ENCODE results near the gene YTHDF2. TPM values are rescaled to one million over a fixed set of nuclear protein-coding genes. Genes with fewer than 3 reads are reported as not detected.
A peak's percentile ranks its signal among the peaks of the same experiment; 100 is the strongest.

Gene YTHDF2
- total RNA-seq, 1 experiment from 2014 or later = 51.5 TPM

DNA sequence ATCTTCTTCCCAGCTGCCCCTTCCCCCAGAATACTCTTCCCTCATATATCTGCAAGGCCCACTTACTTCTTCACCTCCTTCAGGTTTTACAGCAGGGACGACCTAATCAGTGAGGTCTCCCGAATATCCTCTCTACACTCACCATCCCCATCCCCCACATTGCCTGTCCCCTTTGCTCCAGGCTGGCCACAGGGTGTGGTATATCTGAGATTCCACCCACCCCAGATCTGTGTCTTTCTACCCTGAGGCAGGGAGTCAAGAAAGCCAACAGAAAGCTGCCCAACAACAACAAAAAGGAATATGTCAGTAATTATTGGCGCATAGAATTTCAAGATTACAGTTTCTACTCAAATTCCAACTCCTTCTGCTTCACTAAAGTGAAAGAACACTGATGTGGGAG, 45.3 kb downstream of the YTHDF2 start:
- Mint-ChIP-seq H3K27me3 (ENCODE audit: insufficient read depth, unreplicated experiment) (no peaks in the 10 kb centered on the region), H3K27ac (ENCODE audit: unreplicated experiment) (no peak overlapping the region), H3K4me1 (ENCODE audit: low read depth, unreplicated experiment) (peaks cover 8% of the 10 kb centered on the region), H3K36me3 (ENCODE audit: insufficient read depth, unreplicated experiment) (no peaks in the 10 kb centered on the region), H3K4me3 (ENCODE audit: unreplicated experiment) (no peak overlapping the region), H3K9me3 (ENCODE audit: unreplicated experiment) (no peaks in the 10 kb centered on the region)
- Histone ChIP-seq H3K9me3 (no peaks in the 10 kb centered on the region), H3K36me3 (ENCODE audit: control insufficient read depth, insufficient read depth, low read length) (no peaks in the 10 kb centered on the region), H3K27me3 (replicated peaks; ENCODE audit: control insufficient read depth, insufficient read depth, low read length) (no peaks in the 10 kb centered on the region), H3K4me3 (ENCODE audit: low read depth, low read length) (no peak overlapping the region), H3K4me1 (no peaks in the 10 kb centered on the region)
- BruUV-seq (replicated peaks) = no TSS peak
- ChIA-PET CTCF (no interaction called here), POLR2A (no interaction called here)
- intact Hi-C loops (cut with micrococcal nuclease; ENCODE audit: unreplicated experiment) = loop anchor here (10.0 kb wide), 1 partner anchor 253 kb away; no protein-coding TSS in a partner anchor
- peak in 1 of 2 experiments; percentile 38 for DNase-seq
- TF ChIP-seq, protein P1, sequence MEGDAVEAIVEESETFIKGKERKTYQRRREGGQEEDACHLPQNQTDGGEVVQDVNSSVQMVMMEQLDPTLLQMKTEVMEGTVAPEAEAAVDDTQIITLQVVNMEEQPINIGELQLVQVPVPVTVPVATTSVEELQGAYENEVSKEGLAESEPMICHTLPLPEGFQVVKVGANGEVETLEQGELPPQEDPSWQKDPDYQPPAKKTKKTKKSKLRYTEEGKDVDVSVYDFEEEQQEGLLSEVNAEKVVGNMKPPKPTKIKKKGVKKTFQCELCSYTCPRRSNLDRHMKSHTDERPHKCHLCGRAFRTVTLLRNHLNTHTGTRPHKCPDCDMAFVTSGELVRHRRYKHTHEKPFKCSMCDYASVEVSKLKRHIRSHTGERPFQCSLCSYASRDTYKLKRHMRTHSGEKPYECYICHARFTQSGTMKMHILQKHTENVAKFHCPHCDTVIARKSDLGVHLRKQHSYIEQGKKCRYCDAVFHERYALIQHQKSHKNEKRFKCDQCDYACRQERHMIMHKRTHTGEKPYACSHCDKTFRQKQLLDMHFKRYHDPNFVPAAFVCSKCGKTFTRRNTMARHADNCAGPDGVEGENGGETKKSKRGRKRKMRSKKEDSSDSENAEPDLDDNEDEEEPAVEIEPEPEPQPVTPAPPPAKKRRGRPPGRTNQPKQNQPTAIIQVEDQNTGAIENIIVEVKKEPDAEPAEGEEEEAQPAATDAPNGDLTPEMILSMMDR (IDR thresholded peaks at IDR 0.05; ENCODE audit: insufficient read depth in 1 of 2, low read depth in 1 of 2, low read length in 1 of 2, severe bottlenecking in 1 of 2, unreplicated experiment in 1 of 2) = no peak

DNA sequence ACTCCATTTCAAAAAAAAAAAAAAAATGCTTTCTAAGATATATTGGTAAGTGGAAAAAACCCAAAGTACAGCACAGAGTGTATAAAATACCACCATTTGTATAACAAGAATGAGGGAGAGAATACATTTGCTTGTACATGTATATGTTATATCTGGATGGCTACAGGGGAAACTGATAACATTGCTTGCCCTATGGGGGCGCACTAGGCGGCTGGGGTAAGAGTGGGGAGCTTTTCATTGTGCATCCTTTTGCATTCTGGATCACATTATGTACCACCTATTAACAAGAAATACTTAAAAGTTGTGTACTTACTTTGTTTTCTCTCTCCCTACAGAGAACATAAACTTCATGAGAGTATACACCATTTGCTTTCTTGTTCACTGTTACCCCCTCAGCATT, 46.6 kb downstream of the YTHDF2 start:
- POLR2A ChIA-PET = no interaction called here

DNA sequence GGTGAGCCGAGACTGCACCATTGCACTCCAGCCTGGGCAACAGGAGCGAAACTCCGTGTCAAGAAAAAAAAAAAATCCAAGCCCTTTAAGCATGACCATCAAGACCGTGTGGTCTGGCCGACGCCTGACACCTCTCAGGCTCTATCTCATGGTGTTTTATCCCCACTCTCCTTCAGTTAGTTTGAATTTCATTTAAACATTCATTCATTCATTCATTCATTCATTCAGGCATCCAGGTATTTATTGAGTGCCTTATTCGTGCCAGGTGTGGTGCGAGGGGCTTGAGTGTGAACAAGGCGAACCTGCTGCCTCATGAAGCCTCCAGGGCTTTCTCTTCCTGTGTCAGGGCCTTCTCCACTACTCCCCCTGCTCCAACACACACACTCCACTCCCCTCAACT, 52.7 kb downstream of the YTHDF2 start:
- no peak overlapping the region for H3K4me3 ChIP-seq (ENCODE audit: low read depth, low read length)
- ChIA-PET POLR2A (no interaction called here), CTCF (no interaction called here)
- BruUV-seq (replicated peaks) = no TSS peak
- no peak overlapping the region for H3K27ac Mint-ChIP-seq (ENCODE audit: unreplicated experiment)
- no peaks in the 10 kb centered on the region for H3K4me1 Mint-ChIP-seq (ENCODE audit: low read depth, unreplicated experiment)
- H3K36me3 ChIP-seq (ENCODE audit: control insufficient read depth, insufficient read depth, low read length) = no peaks in the 10 kb centered on the region
- H3K36me3 Mint-ChIP-seq (ENCODE audit: insufficient read depth, unreplicated experiment) = no peaks in the 10 kb centered on the region
- TF ChIP-seq, protein P1 (IDR thresholded peaks at IDR 0.05; ENCODE audit: insufficient read depth in 1 of 2, low read depth in 1 of 2, low read length in 1 of 2, severe bottlenecking in 1 of 2, unreplicated experiment in 1 of 2) = no peak
- no peaks in the 10 kb centered on the region for H3K4me1 ChIP-seq
- no peaks in the 10 kb centered on the region for H3K9me3 ChIP-seq
- H3K27me3 Mint-ChIP-seq (ENCODE audit: insufficient read depth, unreplicated experiment) = no peaks in the 10 kb centered on the region
- H3K9me3 Mint-ChIP-seq (ENCODE audit: unreplicated experiment) = no peaks in the 10 kb centered on the region
- no peak overlapping the region for H3K4me3 Mint-ChIP-seq (ENCODE audit: unreplicated experiment)
- H3K27me3 ChIP-seq (replicated peaks; ENCODE audit: control insufficient read depth, insufficient read depth, low read length) = no peaks in the 10 kb centered on the region
- intact Hi-C loops (cut with micrococcal nuclease; ENCODE audit: unreplicated experiment) = loop anchor here (10.0 kb wide), 1 partner anchor 245 kb away; no protein-coding TSS in a partner anchor
- no peak for DNase-seq

More for the DNA sequence above, 46.6 kb downstream of the YTHDF2 start:
- intact Hi-C loops (cut with micrococcal nuclease; ENCODE audit: unreplicated experiment) = loop anchor here (10.0 kb wide), 1 partner anchor 251 kb away; no protein-coding TSS in a partner anchor
- CTCF ChIA-PET = interaction anchor here (0.7 to 1.1 kb wide), 2 partner anchors 94 to 1738 kb away, joined by 3 to 12 read pairs; no protein-coding TSS in a partner anchor
- no peak overlapping the region for H3K4me3 Mint-ChIP-seq (ENCODE audit: unreplicated experiment)
- TF ChIP-seq, protein P1 (IDR thresholded peaks at IDR 0.05; ENCODE audit: insufficient read depth in 1 of 2, low read depth in 1 of 2, low read length in 1 of 2, severe bottlenecking in 1 of 2, unreplicated experiment in 1 of 2) = no peak
- Histone ChIP-seq H3K36me3 (ENCODE audit: control insufficient read depth, insufficient read depth, low read length) (no peaks in the 10 kb centered on the region), H3K4me1 (no peaks in the 10 kb centered on the region), H3K4me3 (ENCODE audit: low read depth, low read length) (no peak overlapping the region), H3K27me3 (replicated peaks; ENCODE audit: control insufficient read depth, insufficient read depth, low read length) (no peaks in the 10 kb centered on the region), H3K9me3 (no peaks in the 10 kb centered on the region)
- BruUV-seq (replicated peaks) = no TSS peak
- H3K9me3 Mint-ChIP-seq (ENCODE audit: unreplicated experiment) = no peaks in the 10 kb centered on the region
- no peaks in the 10 kb centered on the region for H3K27me3 Mint-ChIP-seq (ENCODE audit: insufficient read depth, unreplicated experiment)
- H3K27ac Mint-ChIP-seq (ENCODE audit: unreplicated experiment) = no peak overlapping the region
- H3K4me1 Mint-ChIP-seq (ENCODE audit: low read depth, unreplicated experiment) = peaks cover 8% of the 10 kb centered on the region
- no peak for DNase-seq
- H3K36me3 Mint-ChIP-seq (ENCODE audit: insufficient read depth, unreplicated experiment) = no peaks in the 10 kb centered on the region
